PC-9 (cell line): ENCODE results near the gene NUDCD3. TPM values are rescaled to one million over a fixed set of nuclear protein-coding genes. Genes with fewer than 3 reads are reported as not detected.
A peak's percentile ranks its signal among the peaks of the same experiment; 100 is the strongest.

ENCODE experiments used
- BruUV-seq: library from RNA; stranded (reverse); fragments of 400-500 nt; replicated peaks from 2 replicates; lab custom pipeline; 2021; lab: Mats Ljungman, UMichigan
- CTCF ChIA-PET: fragments of 300-600 bp; sonication (Branson Sonifier 250); formaldehyde crosslinking; loops from one replicate; lab custom pipeline; 2022; ENCODE audit warnings: antibody characterized with exemption; lab: Charles Lee
- POLR2A ChIA-PET: fragments of 300-600 bp; sonication (Branson Sonifier 250); formaldehyde crosslinking; loops from one replicate; lab custom pipeline; 2022; ENCODE audit warnings: antibody characterized with exemption; ENCODE audit not compliant: unreplicated experiment; lab: Charles Lee
- DNase-seq, 2 experiments: peaks; one replicate each; pipeline versions ENCODE4 v3.0.0 to v3.0.0-alpha.2; 2015 to 2022; ENCODE audit warnings: mixed read lengths in 1 of 2
- H2AFZ ChIP-seq: fragments of 200-600 bp; sonication (generic); 2 replicates; pipeline ENCODE4 v1.8.1; 2017; ENCODE audit warnings: antibody characterized with exemption
- H3F3A ChIP-seq: fragments of 200-600 bp; sonication (generic); 2 replicates; pipeline ENCODE4 v1.8.1; 2017; ENCODE audit warnings: antibody characterized with exemption, mild to moderate bottlenecking, low read depth; ENCODE audit not compliant: insufficient read depth
- H3K27ac ChIP-seq: fragments of 200-600 bp; sonication (generic); 2 replicates; pipeline ENCODE4 v1.6.1; 2016; ENCODE audit warnings: mixed run types
- H3K27me3 ChIP-seq: fragments of 200-600 bp; sonication (generic); 2 replicates; pipeline ENCODE4 v1.6.1; 2016; ENCODE audit warnings: low read depth, mixed run types; ENCODE audit not compliant: insufficient read depth
- H3K36me3 ChIP-seq: fragments of 200-600 bp; sonication (generic); 2 replicates; pipeline ENCODE4 v1.6.1; 2016; ENCODE audit warnings: low read depth, mixed run types
- H3K4me1 ChIP-seq: fragments of 200-600 bp; sonication (generic); replicated peaks from 2 replicates; pipeline ENCODE4 v1.6.1; 2016; ENCODE audit warnings: mixed run types; ENCODE audit not compliant: insufficient read depth
- H3K4me2 ChIP-seq: fragments of 200-600 bp; sonication (generic); 2 replicates; pipeline ENCODE4 v1.6.1; 2017; ENCODE audit warnings: mixed run types
- H3K4me3 ChIP-seq: fragments of 200-600 bp; sonication (generic); 2 replicates; pipeline ENCODE4 v1.6.1; 2016; ENCODE audit warnings: mixed run types
- H3K79me2 ChIP-seq: fragments of 200-600 bp; sonication (generic); 2 replicates; pipeline ENCODE4 v1.6.1; 2017; ENCODE audit warnings: low read depth, mixed run types
- H3K9me2 ChIP-seq: fragments of 200-600 bp; sonication (generic); 2 replicates; pipeline ENCODE4 v1.8.1; 2017; ENCODE audit warnings: mild to moderate bottlenecking; ENCODE audit not compliant: insufficient read depth
- H3K9me3 ChIP-seq: fragments of 200-600 bp; sonication (generic); 2 replicates; pipeline ENCODE4 v1.8.1; 2016; ENCODE audit warnings: low read depth; ENCODE audit not compliant: insufficient read depth
- H4K20me1 ChIP-seq: fragments of 200-600 bp; sonication (generic); 2 replicates; pipeline ENCODE4 v1.8.1; 2017; ENCODE audit not compliant: insufficient read depth
- CTCF ChIP-seq: fragments of 200-600 bp; sonication (generic); conservative IDR thresholded peaks from 2 replicates; pipeline ENCODE4 v1.6.1; 2017; ENCODE audit warnings: mixed run types, antibody characterized with exemption, mild to moderate bottlenecking, moderate library complexity
- EZH2 ChIP-seq: fragments of 200-600 bp; sonication (generic); IDR thresholded peaks from 2 replicates; pipeline ENCODE4 v1.8.0; 2017; ENCODE audit warnings: antibody characterized with exemption, low read depth
- intact Hi-C: fragments of 100-400 bp; cut with micrococcal nuclease; formaldehyde crosslinking; loops from one replicate; pipeline ENCODE4 v1.10.0; 2022; ENCODE audit not compliant: unreplicated experiment
- total RNA-seq: library from RNA; stranded (reverse); gene quantifications from 2 replicates; pipeline ENCODE4 v1.2.3, GENCODE V29; 2021

Gene NUDCD3
- total RNA-seq, 1 experiment from 2014 or later = 149 TPM

DNA sequence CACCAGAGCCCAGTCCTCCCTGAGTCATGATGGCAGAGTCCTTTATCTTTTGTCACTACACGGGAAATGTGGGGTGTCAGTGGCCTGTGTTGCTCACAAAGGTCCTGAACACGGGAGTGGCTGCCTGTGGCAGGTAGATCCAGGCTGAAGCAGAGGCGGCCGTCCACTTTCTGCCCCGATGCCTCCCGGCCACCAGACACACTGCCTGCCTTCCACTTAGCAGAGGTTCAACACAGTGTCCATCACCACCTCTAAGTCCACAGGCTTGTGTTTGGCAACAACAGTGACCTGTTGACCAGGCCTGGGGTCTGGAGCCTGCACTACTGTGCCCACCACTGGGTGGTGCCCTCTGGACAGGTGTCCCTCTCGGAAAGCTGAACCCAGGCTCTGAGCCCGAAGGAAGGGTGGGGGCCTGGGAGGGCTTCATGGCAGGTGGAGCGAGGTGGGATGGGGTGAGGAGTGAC is 115.2 kb downstream of the NUDCD3 start:
- Histone ChIP-seq H3K4me3 (no peak overlapping the region), H4K20me1 (no peaks in the 10 kb centered on the region), H3K9me3 (peaks cover 4% of the 10 kb centered on the region; the same call in 1 of the 2 replicates), H3K4me2 (no peak overlapping the region), H3K27me3 (no peaks in the 10 kb centered on the region), H3K4me1 (peaks cover 43% of the 10 kb centered on the region), H3K9me2 (no peaks in the 10 kb centered on the region), H3K36me3 (no peaks in the 10 kb centered on the region), H3K27ac (no peak overlapping the region), H2AFZ (no peak overlapping the region), H3K79me2 (no peaks in the 10 kb centered on the region), H3F3A (peaks cover 29% of the 10 kb centered on the region)
- DNase-seq = no peak
- CTCF ChIA-PET = no interaction called here
- no TSS peak for BruUV-seq
- POLR2A ChIA-PET = no interaction called here
- TF ChIP-seq CTCF = peak; percentile 59
- TF ChIP-seq EZH2 = no peak
- intact Hi-C loops = loop anchor here (10.0 kb wide), 1 partner anchor 190 kb away; no protein-coding TSS in a partner anchor

- BruUV-seq = no TSS peak
Observed at GRCh38 chr7:44374007-44374763, 116.3 kb downstream of the NUDCD3 start.

DNA sequence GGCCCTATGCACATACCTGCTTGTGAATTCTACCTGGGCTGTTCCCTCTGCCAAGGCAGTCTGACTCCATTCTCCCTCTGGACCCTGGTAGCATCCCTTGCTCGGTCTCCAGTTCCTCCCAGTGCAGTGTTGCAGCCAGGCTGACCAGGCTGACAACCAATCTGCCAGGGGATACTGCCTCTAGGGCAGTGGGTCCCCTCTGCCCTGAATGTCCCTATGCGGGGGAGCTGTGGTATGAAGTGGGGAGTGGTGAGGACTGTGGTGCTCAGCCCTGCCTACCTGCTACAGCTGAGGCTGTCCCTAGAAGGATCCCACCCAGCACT is 117.1 kb downstream of the NUDCD3 start:
- no peaks in the 10 kb centered on the region for H3K36me3 ChIP-seq
- intact Hi-C loops = loop anchor here (10.0 kb wide), 1 partner anchor 191 kb away; no protein-coding TSS in a partner anchor
- H3K4me1 ChIP-seq = peaks cover 36% of the 10 kb centered on the region
- H2AFZ ChIP-seq = no peak overlapping the region
- no peak for TF ChIP-seq EZH2
- no peak for TF ChIP-seq CTCF
- ChIA-PET CTCF (interaction anchor here (0.7 kb wide), 1 partner anchor 48 kb away, joined by 3 read pairs; no protein-coding TSS in a partner anchor), POLR2A (no interaction called here)
- peaks cover 10% of the 10 kb centered on the region; the same call in 1 of the 2 replicates for H3K9me3 ChIP-seq
- no peaks in the 10 kb centered on the region for H4K20me1 ChIP-seq
- H3K27me3 ChIP-seq = no peaks in the 10 kb centered on the region
- peaks cover 31% of the 10 kb centered on the region for H3F3A ChIP-seq
- no peaks in the 10 kb centered on the region for H3K79me2 ChIP-seq
- H3K4me2 ChIP-seq = no peak overlapping the region
- no peaks in the 10 kb centered on the region for H3K9me2 ChIP-seq
- no peak overlapping the region for H3K4me3 ChIP-seq
- BruUV-seq = no TSS peak
- no peak for DNase-seq
- no peak overlapping the region for H3K27ac ChIP-seq

More at GRCh38 chr7:44374007-44374763, 116.3 kb downstream of the NUDCD3 start:
- H3K27me3 ChIP-seq = no peaks in the 10 kb centered on the region
- H3K27ac ChIP-seq = no peak overlapping the region
- H3K79me2 ChIP-seq = no peaks in the 10 kb centered on the region
- peaks cover 10% of the 10 kb centered on the region; the same call in 1 of the 2 replicates for H3K9me3 ChIP-seq
- no peaks in the 10 kb centered on the region for H4K20me1 ChIP-seq
- no peak overlapping the region for H3K4me3 ChIP-seq
- H3F3A ChIP-seq = peaks cover 30% of the 10 kb centered on the region
- TF ChIP-seq CTCF (no peak), EZH2 (no peak)
- H2AFZ ChIP-seq = no peak overlapping the region
- POLR2A ChIA-PET = no interaction called here
- no peaks in the 10 kb centered on the region for H3K36me3 ChIP-seq
- no peak overlapping the region for H3K4me2 ChIP-seq
- no peaks in the 10 kb centered on the region for H3K9me2 ChIP-seq
- H3K4me1 ChIP-seq = peaks cover 36% of the 10 kb centered on the region
- CTCF ChIA-PET = interaction anchor here (0.7 to 1.0 kb wide), 2 partner anchors 9 to 47 kb away, joined by 3 read pairs; no protein-coding TSS in a partner anchor
- no peak for DNase-seq
- intact Hi-C loops = loop anchor here (10.0 kb wide), 1 partner anchor 191 kb away; no protein-coding TSS in a partner anchor
